Neutrophil (primary cell): ENCODE data around the gene SNHG17.
"Not testable (repeated sequence)": the region's sequence is repeated elsewhere in the genome, so short reads cannot be mapped to it uniquely, and the experiment has no call there.

Source experiments
- H3K27ac ChIP-seq: fragments of 200-600 bp; sonication (generic); 2 replicates; pipeline ENCODE4 v1.5.1; 2016; ENCODE audit warnings: mild to moderate bottlenecking, moderate library complexity
- H3K27me3 ChIP-seq: fragments of 200-600 bp; sonication (generic); 2 replicates; pipeline ENCODE4 v1.6.0; 2016; ENCODE audit warnings: mild to moderate bottlenecking
- H3K36me3 ChIP-seq: fragments of 200-600 bp; sonication (generic); 2 replicates; pipeline ENCODE4 v1.5.1; 2017
- H3K4me1 ChIP-seq, 2 experiments: fragments of 200-600 bp in 1 of 2; sonication (generic) in 1 of 2; 1 replicate in 1 of 2; 2 replicates in 1 of 2; pipeline versions ENCODE4 v1.5.1 to v1.6.1; 2013 to 2016; ENCODE audit warnings: low read depth in 1 of 2, low read length in 1 of 2, mild to moderate bottlenecking in 1 of 2, moderate library complexity in 1 of 2; ENCODE audit not compliant: control insufficient read depth in 1 of 2, insufficient read depth in 1 of 2
- H3K4me3 ChIP-seq, 2 experiments: fragments of 200-600 bp in 1 of 2; sonication (generic) in 1 of 2; 1 replicate in 1 of 2; 2 replicates in 1 of 2; pipeline ENCODE4 v1.5.1; 2013 to 2016; ENCODE audit warnings: low read depth in 1 of 2, low read length in 1 of 2, mild to moderate bottlenecking in 1 of 2, moderate library complexity in 1 of 2
- H3K9me3 ChIP-seq: fragments of 200-600 bp; sonication (generic); 2 replicates; pipeline ENCODE4 v1.5.1; 2016
- TF ChIP-seq, protein P1 (sequence below): fragments of 200-600 bp; sonication (generic); IDR thresholded peaks from 2 replicates; pipeline ENCODE4 v1.5.1; 2016; ENCODE audit warnings: antibody characterized with exemption

Gene SNHG17

DNA sequence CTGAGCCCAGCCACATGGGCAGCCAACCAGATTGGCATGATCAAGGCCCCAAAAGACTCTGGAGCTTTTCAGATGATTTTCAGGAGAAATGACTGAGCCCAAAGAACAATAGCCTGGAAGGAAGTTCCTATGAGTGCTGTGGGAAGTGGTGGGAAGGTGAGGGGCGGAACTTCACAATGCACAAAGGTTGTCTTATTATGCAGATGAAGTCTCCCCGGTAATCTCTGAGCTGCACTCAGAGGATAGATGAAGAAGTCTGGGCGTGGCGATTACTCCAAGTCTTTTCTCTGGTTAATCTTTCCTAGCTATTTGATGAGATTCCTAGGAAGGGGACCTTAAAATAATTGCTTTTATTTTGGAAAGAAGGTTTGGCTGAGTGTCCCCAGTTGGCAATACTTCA, 52.0 kb downstream of the SNHG17 start:
- Histone ChIP-seq H3K27ac (no peak overlapping the region), H3K4me3 (no peak overlapping the region), H3K36me3 (no peaks in the 10 kb centered on the region), H3K4me1 (no peaks in the 10 kb centered on the region), H3K27me3 (peaks cover 27% of the 10 kb centered on the region), H3K9me3 (no peaks in the 10 kb centered on the region)
- TF ChIP-seq, protein P1, sequence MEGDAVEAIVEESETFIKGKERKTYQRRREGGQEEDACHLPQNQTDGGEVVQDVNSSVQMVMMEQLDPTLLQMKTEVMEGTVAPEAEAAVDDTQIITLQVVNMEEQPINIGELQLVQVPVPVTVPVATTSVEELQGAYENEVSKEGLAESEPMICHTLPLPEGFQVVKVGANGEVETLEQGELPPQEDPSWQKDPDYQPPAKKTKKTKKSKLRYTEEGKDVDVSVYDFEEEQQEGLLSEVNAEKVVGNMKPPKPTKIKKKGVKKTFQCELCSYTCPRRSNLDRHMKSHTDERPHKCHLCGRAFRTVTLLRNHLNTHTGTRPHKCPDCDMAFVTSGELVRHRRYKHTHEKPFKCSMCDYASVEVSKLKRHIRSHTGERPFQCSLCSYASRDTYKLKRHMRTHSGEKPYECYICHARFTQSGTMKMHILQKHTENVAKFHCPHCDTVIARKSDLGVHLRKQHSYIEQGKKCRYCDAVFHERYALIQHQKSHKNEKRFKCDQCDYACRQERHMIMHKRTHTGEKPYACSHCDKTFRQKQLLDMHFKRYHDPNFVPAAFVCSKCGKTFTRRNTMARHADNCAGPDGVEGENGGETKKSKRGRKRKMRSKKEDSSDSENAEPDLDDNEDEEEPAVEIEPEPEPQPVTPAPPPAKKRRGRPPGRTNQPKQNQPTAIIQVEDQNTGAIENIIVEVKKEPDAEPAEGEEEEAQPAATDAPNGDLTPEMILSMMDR: no peak

DNA sequence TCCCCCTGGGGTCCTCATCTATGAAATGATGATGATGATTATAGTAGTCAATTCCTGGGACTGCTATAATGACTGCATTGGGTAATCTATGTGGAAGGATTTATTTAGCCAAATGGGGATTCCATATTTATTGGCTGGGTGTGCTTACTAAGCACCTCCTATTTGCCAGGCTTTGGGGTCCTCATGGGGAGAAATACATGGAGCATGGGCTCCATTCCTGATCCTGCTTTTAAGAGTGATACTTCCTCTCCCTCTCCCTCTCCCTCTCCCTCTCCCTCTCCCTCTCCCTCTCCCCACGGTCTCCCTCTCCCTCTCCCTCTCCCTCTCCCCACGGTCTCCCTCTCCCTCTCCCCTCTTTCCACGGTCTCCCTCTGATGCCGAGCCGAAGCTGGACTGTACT, 57.3 kb downstream of the SNHG17 start:
- H3K4me3 ChIP-seq, H3K4me1 ChIP-seq, H3K9me3 ChIP-seq, H3K36me3 ChIP-seq, H3K27ac ChIP-seq: not testable (repeated sequence)
- peaks cover 29% of the 10 kb centered on the region for H3K27me3 ChIP-seq

DNA sequence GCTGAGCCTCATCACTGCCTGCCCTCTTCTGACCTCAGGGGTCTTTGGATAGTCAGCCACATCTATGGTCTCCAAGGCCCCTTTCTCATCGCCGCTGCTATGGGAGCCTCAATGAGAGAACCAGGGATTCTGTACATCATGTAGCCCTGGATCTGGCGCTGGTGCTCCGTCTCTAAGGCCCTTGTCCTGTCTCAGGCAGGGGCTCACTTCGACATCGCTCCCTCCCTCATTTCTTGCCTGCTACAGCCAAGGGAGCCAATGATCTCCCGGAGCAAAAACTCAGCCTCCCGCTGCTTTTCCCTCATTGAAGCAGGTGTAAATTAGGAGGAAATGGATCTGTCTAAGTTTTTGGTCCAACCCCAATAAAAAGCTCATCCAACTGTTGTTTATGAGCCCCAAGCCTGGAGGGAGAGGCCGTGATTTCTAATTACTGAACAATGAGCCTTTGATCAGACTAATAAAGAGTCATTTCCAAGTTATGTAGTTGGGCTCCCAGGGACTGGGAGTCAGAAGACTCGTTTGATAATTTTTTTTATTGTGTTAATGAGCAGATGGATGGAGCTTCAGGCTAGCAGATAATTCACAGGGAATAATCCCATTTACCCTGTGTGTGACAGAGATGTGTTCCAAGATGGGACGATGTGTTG, 58.0 kb downstream of the SNHG17 start:
- H3K36me3 ChIP-seq: no peaks in the 10 kb centered on the region
- H3K4me3 ChIP-seq: no peak overlapping the region
- TF ChIP-seq, protein P1: no peak
- no peaks in the 10 kb centered on the region for H3K9me3 ChIP-seq
- H3K4me1 ChIP-seq: no peaks in the 10 kb centered on the region
- H3K27me3 ChIP-seq: peaks cover 26% of the 10 kb centered on the region
- H3K27ac ChIP-seq: no peak overlapping the region

DNA sequence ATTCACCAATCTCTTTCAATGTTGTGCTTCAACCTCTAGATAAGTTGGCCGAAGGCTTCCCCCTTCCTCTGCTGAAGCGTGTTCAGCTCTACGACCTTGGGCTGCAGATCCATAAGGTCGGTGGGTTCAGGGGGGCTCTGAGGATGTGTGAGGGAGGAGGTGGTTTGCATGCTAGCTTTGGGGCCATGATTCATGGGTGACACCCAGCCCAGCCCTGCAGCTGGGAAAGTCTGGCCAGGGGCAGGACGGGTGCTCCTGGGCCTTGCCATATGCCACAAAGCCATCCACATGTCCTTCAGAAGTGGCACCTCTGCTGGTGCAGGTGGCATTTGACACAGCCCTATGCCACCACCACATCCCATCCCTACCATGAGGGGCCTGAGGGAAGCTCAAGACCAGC, 61.2 kb downstream of the SNHG17 start:
- Histone ChIP-seq H3K27ac (no peak overlapping the region), H3K9me3 (no peaks in the 10 kb centered on the region), H3K36me3 (no peaks in the 10 kb centered on the region), H3K27me3 (peaks cover 28% of the 10 kb centered on the region), H3K4me3 (no peak overlapping the region), H3K4me1 (no peaks in the 10 kb centered on the region)
- TF ChIP-seq, protein P1: no peak

DNA sequence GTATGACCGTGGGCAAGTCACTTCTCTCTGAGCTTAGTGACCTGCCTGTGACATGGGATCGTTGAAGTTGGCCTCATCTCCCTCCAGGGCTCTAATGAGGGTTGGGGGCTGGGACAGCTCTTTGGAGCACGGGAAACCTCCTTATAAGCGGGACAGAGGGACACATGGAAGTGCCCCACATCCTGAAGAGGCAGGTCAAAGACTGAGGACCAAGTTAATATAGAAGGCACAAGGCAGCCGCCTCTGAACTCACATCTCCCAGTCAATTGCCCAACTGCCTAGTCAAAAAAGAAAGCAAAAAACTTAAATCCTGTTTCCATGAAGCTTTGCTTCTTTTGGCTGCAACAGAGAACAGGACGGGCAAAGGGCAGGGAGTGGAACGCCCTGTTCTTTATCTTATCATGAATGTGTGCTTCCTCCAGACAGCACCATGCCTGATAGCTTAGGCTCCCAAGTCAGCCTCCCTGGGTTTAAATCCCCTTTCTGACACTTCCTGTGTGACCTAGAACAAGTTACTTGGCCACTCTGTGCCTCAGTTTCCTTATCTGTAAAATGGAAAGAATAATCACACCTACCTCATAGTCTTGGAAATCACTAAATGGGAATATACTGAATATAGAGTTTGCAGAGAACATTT, 61.8 kb downstream of the SNHG17 start:
- Histone ChIP-seq H3K9me3 (no peaks in the 10 kb centered on the region), H3K27ac (no peak overlapping the region), H3K4me3 (no peak overlapping the region), H3K36me3 (no peaks in the 10 kb centered on the region), H3K4me1 (no peaks in the 10 kb centered on the region), H3K27me3 (peaks cover 28% of the 10 kb centered on the region)
- TF ChIP-seq, protein P1: no peak

DNA sequence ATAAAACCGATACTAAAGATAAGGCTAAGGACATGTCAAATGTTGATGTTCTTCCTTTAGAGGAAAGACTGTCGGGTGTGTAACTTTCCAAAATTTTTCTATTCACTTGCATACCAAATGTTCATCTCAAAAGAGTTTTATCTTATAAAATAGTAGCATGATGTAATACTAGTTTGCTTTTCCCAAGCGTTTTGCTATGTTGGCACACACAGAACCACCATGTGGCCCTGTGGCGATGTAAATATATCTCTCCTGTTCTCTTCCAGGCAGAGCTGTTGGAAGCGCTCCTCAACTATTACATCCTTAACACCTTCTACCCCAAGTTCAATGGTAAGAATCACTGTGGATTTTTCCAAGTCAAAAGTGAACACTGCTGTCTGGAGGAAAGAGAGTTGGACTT, 62.3 kb downstream of the SNHG17 start:
- Histone ChIP-seq H3K4me1 (no peaks in the 10 kb centered on the region), H3K4me3 (no peak overlapping the region), H3K9me3 (no peaks in the 10 kb centered on the region), H3K36me3 (no peaks in the 10 kb centered on the region), H3K27me3 (peaks cover 28% of the 10 kb centered on the region), H3K27ac (no peak overlapping the region)
- TF ChIP-seq, protein P1: no peak
